ENCODE results near the gene SLC34A1. TPM values are rescaled to one million over a fixed set of nuclear protein-coding genes. Genes with fewer than 3 reads are reported as not detected.

Gene SLC34A1
- total RNA-seq, 2 experiments from 2014 or later = not detected

DNA sequence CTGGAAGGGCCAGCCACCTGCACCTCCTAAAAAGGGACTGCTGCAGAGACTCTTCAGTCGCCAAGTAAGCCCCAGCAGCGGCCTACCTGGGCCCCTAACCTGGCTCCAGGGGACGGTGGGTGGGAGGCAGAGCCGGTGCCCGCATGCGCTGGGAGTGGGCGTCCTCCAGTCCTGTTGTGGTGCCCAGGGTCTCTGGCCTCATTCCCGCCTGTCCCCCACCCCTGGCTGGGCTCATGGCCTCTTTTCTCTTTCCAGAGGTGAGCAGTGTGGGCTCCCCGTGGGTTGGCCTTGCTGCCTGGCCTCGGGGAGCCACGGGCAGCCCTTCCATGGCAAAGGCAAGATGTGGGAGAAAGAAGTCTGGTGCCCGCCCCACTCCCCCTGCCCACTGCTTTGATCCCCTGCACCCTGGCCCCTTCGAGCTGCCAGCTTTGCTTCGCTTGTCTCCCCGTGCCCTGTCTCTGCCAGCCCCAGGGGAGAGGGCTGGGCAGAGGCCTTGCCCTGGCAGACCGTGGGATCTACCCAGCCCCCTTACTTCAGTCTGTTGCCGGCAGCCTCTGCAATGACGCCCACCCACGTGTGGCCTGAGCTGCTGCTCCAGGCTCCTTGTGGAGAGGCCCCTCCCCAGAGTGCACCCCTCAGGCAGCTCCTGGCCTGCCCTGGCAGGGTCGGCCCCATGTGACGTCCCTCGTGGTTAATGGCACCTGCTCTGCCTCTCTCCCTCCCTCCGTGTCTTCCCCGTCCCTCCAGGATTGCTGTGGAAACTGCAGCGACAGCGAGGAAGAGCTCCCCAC, 57.0 kb downstream of the SLC34A1 start:
- Mint-ChIP-seq H3K27me3 (ENCODE audit: low read depth) (no peaks in the 10 kb centered on the region), H3K36me3 (ENCODE audit: low read depth) (peaks cover 42% of the 10 kb centered on the region), H3K4me1 (ENCODE audit: low read depth) (peaks cover 68% of the 10 kb centered on the region), H3K4me3 (no peak overlapping the region), H3K27ac (peak overlapping the region; percentile 90), H3K9me3 (no peaks in the 10 kb centered on the region)
- intact Hi-C loops (cut with micrococcal nuclease) = loop anchor here (1.0 kb wide), 1 partner anchor 12 kb away; no protein-coding TSS in a partner anchor
- CTCF ChIA-PET = interaction anchor here (1.0 to 7.0 kb wide), 5 partner anchors 14 to 126 kb away, joined by 3 to 53 read pairs (median 11); no protein-coding TSS in a partner anchor
- DNase-seq = no peak

DNA sequence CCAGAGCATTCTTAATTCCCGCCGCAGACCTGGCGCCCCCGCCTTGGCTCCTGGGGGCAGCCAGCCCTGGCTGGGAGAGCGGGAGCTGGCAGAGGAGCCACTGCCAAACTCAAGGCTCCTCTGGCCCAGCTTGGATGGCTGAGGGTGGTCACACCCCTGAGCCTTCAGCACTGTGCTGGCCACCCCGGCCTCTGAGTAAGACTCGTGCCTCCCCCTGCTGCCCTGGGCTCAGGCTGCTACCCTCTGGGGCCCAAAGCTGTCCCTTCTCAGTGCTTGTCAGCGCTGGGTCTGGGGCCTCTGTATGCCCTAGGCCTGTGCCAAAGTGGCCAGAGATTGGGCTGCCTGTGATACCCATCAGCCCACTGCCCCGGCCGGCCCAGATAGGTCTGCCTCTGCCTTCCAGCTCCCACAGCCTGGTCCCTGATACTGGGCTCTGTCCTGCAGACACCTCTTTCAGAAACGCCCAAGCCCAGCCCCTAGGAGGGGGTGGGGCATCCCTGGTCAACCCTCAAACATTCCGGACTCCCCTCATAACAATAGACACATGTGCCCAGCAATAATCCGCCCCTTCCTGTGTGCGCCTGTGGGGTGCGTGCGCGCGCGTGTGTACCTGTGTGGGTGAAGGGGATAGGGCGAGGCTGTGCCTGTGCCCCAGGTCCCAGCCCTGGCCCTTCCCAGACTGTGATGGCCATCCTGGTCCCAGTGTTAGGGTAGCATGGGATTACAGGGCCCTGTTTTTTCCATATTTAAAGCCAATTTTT, 58.0 kb downstream of the SLC34A1 start:
- peak overlapping the region; percentile 59 for H3K27ac Mint-ChIP-seq
- peaks cover 61% of the 10 kb centered on the region for H3K4me1 Mint-ChIP-seq (ENCODE audit: low read depth)
- no peaks in the 10 kb centered on the region for H3K27me3 Mint-ChIP-seq (ENCODE audit: low read depth)
- peaks cover 32% of the 10 kb centered on the region for H3K36me3 Mint-ChIP-seq (ENCODE audit: low read depth)
- CTCF ChIA-PET = interaction anchor here (5.9 to 8.6 kb wide), 3 partner anchors 9 to 37 kb away, joined by 37 to 131 read pairs (median 53); no protein-coding TSS in a partner anchor
- intact Hi-C loops (cut with micrococcal nuclease) = no loop called here
- H3K4me3 Mint-ChIP-seq = no peak overlapping the region
- DNase-seq = no peak
- no peaks in the 10 kb centered on the region for H3K9me3 Mint-ChIP-seq

GRCh38 chr5:177443144-177443983, 59.1 kb downstream of the SLC34A1 start:
- Mint-ChIP-seq H3K27me3 (ENCODE audit: low read depth) (no peaks in the 10 kb centered on the region), H3K27ac (peak overlapping the region; percentile 92), H3K4me3 (no peak overlapping the region), H3K36me3 (ENCODE audit: low read depth) (peaks cover 20% of the 10 kb centered on the region), H3K9me3 (no peaks in the 10 kb centered on the region), H3K4me1 (ENCODE audit: low read depth) (peaks cover 62% of the 10 kb centered on the region)
- CTCF ChIA-PET = interaction anchor here (0.6 to 8.6 kb wide), 6 partner anchors 10 to 53 kb away, joined by 4 to 131 read pairs (median 41); no protein-coding TSS in a partner anchor
- intact Hi-C loops (cut with micrococcal nuclease) = no loop called here
- DNase-seq = no peak

- H3K4me1 Mint-ChIP-seq (ENCODE audit: low read depth) = peaks cover 60% of the 10 kb centered on the region
- peak; percentile 56 for DNase-seq
- H3K9me3 Mint-ChIP-seq = no peaks in the 10 kb centered on the region
- peaks cover 14% of the 10 kb centered on the region for H3K36me3 Mint-ChIP-seq (ENCODE audit: low read depth)
- CTCF ChIA-PET = interaction anchor here (1.3 to 8.6 kb wide), 6 partner anchors 11 to 134 kb away, joined by 4 to 131 read pairs (median 41); no protein-coding TSS in a partner anchor
- H3K4me3 Mint-ChIP-seq = peak overlapping the region; percentile 25
- intact Hi-C loops (cut with micrococcal nuclease) = loop anchor here (1.0 to 2.0 kb wide), 3 partner anchors 10 to 40 kb away; no protein-coding TSS in a partner anchor
- no peaks in the 10 kb centered on the region for H3K27me3 Mint-ChIP-seq (ENCODE audit: low read depth)
- H3K27ac Mint-ChIP-seq = peak overlapping the region; percentile 92
Observed at GRCh38 chr5:177444106-177445051, 60.1 kb downstream of the SLC34A1 start.

DNA sequence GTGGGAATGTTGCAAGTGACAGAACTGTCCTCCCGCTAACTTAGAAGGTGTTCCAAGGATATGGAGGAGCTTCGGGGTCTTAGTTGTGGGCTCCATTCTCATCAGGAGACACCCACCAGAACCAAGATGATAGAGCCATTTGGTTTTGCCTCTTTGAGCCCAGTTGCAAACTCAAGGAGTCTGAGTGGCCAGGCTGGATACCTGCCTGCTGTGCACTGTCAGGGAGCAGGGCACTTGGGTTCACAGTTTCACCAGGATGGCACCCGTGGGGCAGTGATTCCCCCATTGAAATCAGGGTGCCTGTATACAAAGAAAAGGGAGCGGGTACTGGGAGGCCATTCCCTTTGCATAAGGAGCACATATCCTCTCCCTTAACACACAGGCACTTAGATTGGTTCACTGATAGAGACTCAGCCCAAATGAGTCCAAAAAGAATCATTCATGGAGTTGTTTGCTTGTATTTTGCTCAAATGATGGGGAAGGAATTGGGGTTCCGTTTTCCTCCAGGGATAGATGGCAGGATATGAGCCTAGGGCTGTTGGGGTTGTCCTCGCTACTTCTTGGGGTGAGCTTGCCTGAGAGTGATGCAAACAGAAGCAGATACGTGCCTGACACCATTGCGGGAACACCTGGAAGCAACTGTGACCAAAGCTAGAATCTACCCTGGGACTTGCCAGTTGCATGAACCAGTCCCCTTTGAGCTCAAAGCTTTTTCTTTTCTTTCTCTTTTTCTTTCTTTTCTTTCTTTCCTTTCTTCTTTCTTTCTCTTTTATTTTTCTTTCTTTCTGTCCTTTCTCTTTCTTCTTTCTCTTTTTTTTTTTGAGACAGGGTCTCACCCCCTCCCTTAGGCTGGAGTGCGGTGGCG, 61.0 kb downstream of the SLC34A1 start:
- DNase-seq = peak; percentile 70
- Mint-ChIP-seq H3K27ac (peak overlapping the region; percentile 92), H3K27me3 (ENCODE audit: low read depth) (no peaks in the 10 kb centered on the region), H3K36me3 (ENCODE audit: low read depth) (peaks cover 5% of the 10 kb centered on the region), H3K4me1 (ENCODE audit: low read depth) (peaks cover 51% of the 10 kb centered on the region), H3K9me3 (no peaks in the 10 kb centered on the region), H3K4me3 (peak overlapping the region; percentile 77)
- intact Hi-C loops (cut with micrococcal nuclease) = loop anchor here (1.0 to 2.0 kb wide), 3 partner anchors 9 to 40 kb away; no protein-coding TSS in a partner anchor
- CTCF ChIA-PET = interaction anchor here (0.7 to 8.6 kb wide), 10 partner anchors 9 to 135 kb away, joined by 3 to 131 read pairs (median 7); no protein-coding TSS in a partner anchor

DNA sequence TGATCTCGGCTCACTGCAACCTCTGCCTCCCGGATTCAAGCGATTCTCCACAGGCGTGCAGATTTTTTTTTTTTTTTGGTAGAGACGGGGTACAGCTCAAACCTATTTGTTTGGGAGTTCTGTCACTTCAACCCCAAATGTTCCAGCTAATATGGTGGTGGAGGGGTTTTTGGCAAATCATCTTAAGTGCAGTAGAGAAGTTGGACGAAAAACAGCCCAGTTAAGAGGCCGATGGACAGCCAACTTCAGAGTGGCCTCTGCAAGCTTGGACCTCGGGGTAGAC, 61.6 kb downstream of the SLC34A1 start:
- Mint-ChIP-seq H3K27me3 (ENCODE audit: low read depth) (no peaks in the 10 kb centered on the region), H3K9me3 (no peaks in the 10 kb centered on the region), H3K4me3 (peak overlapping the region; percentile 77), H3K36me3 (ENCODE audit: low read depth) (peaks cover 2% of the 10 kb centered on the region), H3K27ac (peak overlapping the region; percentile 92), H3K4me1 (ENCODE audit: low read depth) (peaks cover 48% of the 10 kb centered on the region)
- CTCF ChIA-PET = interaction anchor here (0.7 to 8.6 kb wide), 10 partner anchors 9 to 136 kb away, joined by 3 to 131 read pairs (median 7); no protein-coding TSS in a partner anchor
- DNase-seq = no peak
- intact Hi-C loops (cut with micrococcal nuclease) = loop anchor here (1.0 to 2.0 kb wide), 3 partner anchors 8 to 41 kb away; no protein-coding TSS in a partner anchor

- peak within 1 kb of the TSS; percentile 92 for H3K27ac Mint-ChIP-seq
- peak within 1 kb of the TSS; percentile 77 for H3K4me3 Mint-ChIP-seq
- intact Hi-C loops (cut with micrococcal nuclease) = no loop called here
- CTCF ChIA-PET = interaction anchor here (1.0 to 8.6 kb wide), 8 partner anchors 9 to 86 kb away, joined by 3 to 131 read pairs (median 24); no protein-coding TSS in a partner anchor
- no peaks in the 10 kb centered on the region for H3K27me3 Mint-ChIP-seq (ENCODE audit: low read depth)
- peaks cover 45% of the 10 kb centered on the region for H3K4me1 Mint-ChIP-seq (ENCODE audit: low read depth)
- DNase-seq = peak; percentile 65
- H3K9me3 Mint-ChIP-seq = no peaks in the 10 kb centered on the region
- peaks cover 2% of the 10 kb centered on the region for H3K36me3 Mint-ChIP-seq (ENCODE audit: low read depth)
Observed at GRCh38 chr5:177446200-177447065, 62.2 kb downstream of the SLC34A1 start, which contains the start of gene PRR7. Gene PRR7, plus strand, starts transcription at chr5:177446814. Its CDS starts 8,254 bp downstream, at chr5:177455068.

GRCh38 chr5:177447066-177447610, 62.9 kb downstream of the SLC34A1 start:
- CTCF ChIA-PET = interaction anchor here (1.4 to 8.6 kb wide), 7 partner anchors 8 to 137 kb away, joined by 4 to 131 read pairs (median 37); no protein-coding TSS in a partner anchor
- H3K27ac Mint-ChIP-seq = no peak overlapping the region
- intact Hi-C loops (cut with micrococcal nuclease) = no loop called here
- no peaks in the 10 kb centered on the region for H3K9me3 Mint-ChIP-seq
- no peaks in the 10 kb centered on the region for H3K36me3 Mint-ChIP-seq (ENCODE audit: low read depth)
- DNase-seq = peak; percentile 72
- H3K4me3 Mint-ChIP-seq = peak overlapping the region; percentile 56
- H3K4me1 Mint-ChIP-seq (ENCODE audit: low read depth) = peaks cover 45% of the 10 kb centered on the region
- no peaks in the 10 kb centered on the region for H3K27me3 Mint-ChIP-seq (ENCODE audit: low read depth)

DNA sequence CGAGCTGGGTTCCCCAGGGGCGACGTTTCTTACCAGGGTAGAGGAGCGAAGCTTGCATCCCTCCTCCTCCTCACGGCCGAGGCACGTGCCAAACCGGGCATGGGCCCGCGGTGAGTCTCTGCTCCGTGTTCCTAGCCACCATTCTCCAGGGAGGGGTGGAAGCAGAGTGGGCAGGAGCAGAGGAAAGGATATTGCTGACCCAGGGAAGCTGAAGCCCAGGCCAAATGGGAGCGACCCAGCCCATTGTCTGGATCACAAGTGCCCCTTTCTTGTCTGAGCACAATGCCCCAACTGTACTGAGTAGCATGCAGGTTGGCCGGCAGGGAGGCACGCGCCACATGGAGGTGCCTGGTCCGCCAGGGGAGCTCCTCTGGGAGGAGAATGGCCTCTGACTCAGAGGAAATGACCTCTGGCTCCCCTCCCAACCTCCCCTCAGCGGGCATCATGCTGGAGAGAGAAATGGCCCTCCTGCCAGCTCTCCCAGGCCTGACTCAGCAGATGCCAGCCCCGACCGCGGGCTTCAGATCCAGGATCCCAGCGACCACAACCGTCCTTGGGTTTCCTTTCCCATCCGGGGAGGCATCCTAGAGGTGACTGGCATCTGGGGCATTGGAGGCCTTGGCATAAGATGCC, 63.5 kb downstream of the SLC34A1 start:
- Mint-ChIP-seq H3K4me3 (peak overlapping the region; percentile 56), H3K4me1 (ENCODE audit: low read depth) (peaks cover 46% of the 10 kb centered on the region), H3K27ac (peak overlapping the region; percentile 42), H3K36me3 (ENCODE audit: low read depth) (no peaks in the 10 kb centered on the region), H3K9me3 (no peaks in the 10 kb centered on the region), H3K27me3 (ENCODE audit: low read depth) (no peaks in the 10 kb centered on the region)
- CTCF ChIA-PET = interaction anchor here (1.4 to 8.6 kb wide), 7 partner anchors 7 to 138 kb away, joined by 4 to 131 read pairs (median 37); no protein-coding TSS in a partner anchor
- DNase-seq = no peak
- intact Hi-C loops (cut with micrococcal nuclease) = no loop called here
